ENCODE data around the gene MEGF9. TPM values are rescaled to one million over a fixed set of nuclear protein-coding genes. Genes with fewer than 3 reads are reported as not detected.

The MEGF9 gene
- total RNA-seq, 4 donors from 2014 or later = 19.7 to 24.7 (median 21.5) TPM

DNA sequence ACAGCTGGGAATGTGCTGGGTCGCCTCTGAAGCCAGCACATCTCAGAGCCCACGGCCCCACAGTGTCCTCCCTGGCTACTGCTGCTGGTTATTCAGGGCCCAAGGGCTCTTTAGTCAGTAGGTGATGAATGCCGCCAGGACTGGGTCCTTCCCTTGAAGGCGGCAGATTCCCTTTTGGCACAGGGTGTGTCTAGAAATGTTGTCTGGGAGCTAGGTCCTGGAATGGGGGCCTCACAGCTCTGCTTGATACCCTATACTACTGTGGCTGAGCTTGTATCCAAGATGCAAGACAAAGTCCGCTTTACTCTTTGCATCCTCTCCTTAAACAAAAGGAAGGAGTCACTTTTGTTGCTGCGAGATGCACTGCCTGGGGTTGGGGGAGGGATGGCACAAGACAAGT is 33.1 kb downstream of the MEGF9 start:
- no peak overlapping the region for H3K27ac ChIP-seq
- H3K4me3 ChIP-seq = no peak overlapping the region
- H3K36me3 ChIP-seq = peaks cover 0 to 8% of the 10 kb centered on the region in 2 donors
- no peaks in the 10 kb centered on the region for H3K9me3 ChIP-seq
- TF ChIP-seq POLR2A (IDR thresholded peaks at IDR 0.05) (no peak), EP300 (IDR thresholded peaks at IDR 0.05) (no peak), POLR2AphosphoS5 (IDR thresholded peaks at IDR 0.05) (no peak)
- TF ChIP-seq, protein P1, sequence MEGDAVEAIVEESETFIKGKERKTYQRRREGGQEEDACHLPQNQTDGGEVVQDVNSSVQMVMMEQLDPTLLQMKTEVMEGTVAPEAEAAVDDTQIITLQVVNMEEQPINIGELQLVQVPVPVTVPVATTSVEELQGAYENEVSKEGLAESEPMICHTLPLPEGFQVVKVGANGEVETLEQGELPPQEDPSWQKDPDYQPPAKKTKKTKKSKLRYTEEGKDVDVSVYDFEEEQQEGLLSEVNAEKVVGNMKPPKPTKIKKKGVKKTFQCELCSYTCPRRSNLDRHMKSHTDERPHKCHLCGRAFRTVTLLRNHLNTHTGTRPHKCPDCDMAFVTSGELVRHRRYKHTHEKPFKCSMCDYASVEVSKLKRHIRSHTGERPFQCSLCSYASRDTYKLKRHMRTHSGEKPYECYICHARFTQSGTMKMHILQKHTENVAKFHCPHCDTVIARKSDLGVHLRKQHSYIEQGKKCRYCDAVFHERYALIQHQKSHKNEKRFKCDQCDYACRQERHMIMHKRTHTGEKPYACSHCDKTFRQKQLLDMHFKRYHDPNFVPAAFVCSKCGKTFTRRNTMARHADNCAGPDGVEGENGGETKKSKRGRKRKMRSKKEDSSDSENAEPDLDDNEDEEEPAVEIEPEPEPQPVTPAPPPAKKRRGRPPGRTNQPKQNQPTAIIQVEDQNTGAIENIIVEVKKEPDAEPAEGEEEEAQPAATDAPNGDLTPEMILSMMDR (IDR thresholded peaks at IDR 0.05) = no peak
- H3K27me3 ChIP-seq = no peaks in the 10 kb centered on the region
- ATAC-seq = no peak
- WGBS, 2 donors (ENCODE audit: low coverage in 1 of 2) = 100% methylated on average over 1 to 3 of the region's 6 CpGs
- peaks cover 0 to 22% (median 4%) of the 10 kb centered on the region in 3 donors for H3K4me1 ChIP-seq

DNA sequence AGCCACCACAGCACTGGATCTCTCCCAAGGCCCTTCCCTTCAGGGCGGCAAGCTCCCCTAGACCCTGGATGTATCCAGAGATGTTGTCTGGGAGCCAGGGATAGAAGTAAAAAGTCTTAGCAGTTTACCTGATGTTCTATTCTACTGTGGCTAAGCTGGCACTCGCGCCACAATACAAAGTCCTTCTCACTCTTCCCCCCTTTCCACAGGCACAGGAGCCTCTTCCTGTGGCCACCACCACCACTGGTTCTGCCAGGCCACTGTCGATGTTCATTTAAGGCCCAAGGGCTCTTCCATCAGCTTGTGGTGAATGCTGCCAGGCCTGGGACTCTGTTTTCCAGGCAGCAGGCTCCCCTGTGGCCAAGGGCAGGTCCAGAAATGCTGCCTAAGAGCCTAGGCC is 33.7 kb downstream of the MEGF9 start:
- TF ChIP-seq POLR2AphosphoS5 (IDR thresholded peaks at IDR 0.05) (no peak), POLR2A (IDR thresholded peaks at IDR 0.05) (no peak), EP300 (IDR thresholded peaks at IDR 0.05) (no peak)
- TF ChIP-seq, protein P1 (IDR thresholded peaks at IDR 0.05) = no peak
- peaks cover 0 to 22% (median 4%) of the 10 kb centered on the region in 3 donors for H3K4me1 ChIP-seq

DNA sequence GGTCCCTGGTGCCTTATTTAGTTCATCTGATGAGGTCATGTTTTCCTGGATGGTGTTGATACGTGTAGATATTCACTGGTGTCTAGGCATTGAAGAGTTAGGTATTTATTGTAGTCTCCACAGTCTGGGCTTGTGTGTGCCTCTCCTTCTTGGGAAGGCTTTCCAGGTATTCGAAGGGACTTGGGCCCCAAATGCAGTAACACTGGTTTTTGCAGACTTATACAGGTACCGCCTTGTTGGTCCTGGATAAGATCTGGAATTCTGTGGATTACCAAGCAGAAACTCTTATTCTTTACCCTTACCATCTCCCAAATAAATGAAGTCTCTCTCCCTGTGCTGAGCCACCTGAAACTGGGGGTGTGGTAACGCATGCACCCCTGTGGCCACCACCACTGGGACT is 34.1 kb downstream of the MEGF9 start:
- no peak for ATAC-seq
- Histone ChIP-seq H3K27ac (no peak overlapping the region), H3K4me1 (peaks cover 0 to 22% (median 4%) of the 10 kb centered on the region in 3 donors), H3K9me3 (no peaks in the 10 kb centered on the region), H3K36me3 (peaks cover 0 to 8% of the 10 kb centered on the region in 2 donors), H3K4me3 (no peak overlapping the region), H3K27me3 (no peaks in the 10 kb centered on the region)
- TF ChIP-seq POLR2A (IDR thresholded peaks at IDR 0.05) = no peak
- TF ChIP-seq, protein P1 (IDR thresholded peaks at IDR 0.05) = no peak
- no peak for TF ChIP-seq EP300 (IDR thresholded peaks at IDR 0.05)
- TF ChIP-seq POLR2AphosphoS5 (IDR thresholded peaks at IDR 0.05) = no peak
- WGBS, 2 donors (ENCODE audit: low coverage in 1 of 2) = 83 to 100% methylated on average over 1 of the region's 4 CpGs

More for the DNA sequence above, 33.7 kb downstream of the MEGF9 start:
- Histone ChIP-seq H3K27me3 (no peaks in the 10 kb centered on the region), H3K4me3 (no peak overlapping the region), H3K36me3 (peaks cover 0 to 8% of the 10 kb centered on the region in 2 donors), H3K9me3 (no peaks in the 10 kb centered on the region), H3K27ac (no peak overlapping the region)
- ATAC-seq = no peak
- WGBS, 2 donors (ENCODE audit: low coverage in 1 of 2) = 92% methylated on average over 4 of the region's 4 CpGs; no CpG with 5 or more reads in 1 of the 2 donors

DNA sequence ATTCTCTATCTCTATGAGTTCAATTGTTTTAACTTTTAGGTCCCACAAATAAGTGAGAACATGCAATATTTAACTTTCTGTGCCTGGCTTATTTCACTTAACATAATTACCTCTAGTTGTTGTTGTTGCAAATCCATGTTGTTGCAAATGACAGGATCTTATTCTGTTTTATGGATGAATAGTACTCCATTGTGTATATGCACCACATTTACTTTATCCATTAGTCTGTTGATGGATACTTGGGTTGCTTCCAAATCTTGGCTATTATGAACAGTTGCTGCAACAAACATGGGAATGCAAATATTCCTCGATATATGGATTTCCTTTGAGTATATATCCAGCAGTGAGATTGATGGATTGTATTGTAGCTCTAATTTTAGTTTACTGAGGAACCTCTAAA is 36.3 kb downstream of the MEGF9 start:
- no peaks in the 10 kb centered on the region for H3K9me3 ChIP-seq
- 67% methylated on average over 1 of the region's 1 CpG; no CpG with 5 or more reads in 1 of the 2 donors for WGBS, 2 donors (ENCODE audit: low coverage in 1 of 2)
- H3K27me3 ChIP-seq = no peaks in the 10 kb centered on the region
- no peak for ATAC-seq
- H3K4me1 ChIP-seq = peaks cover 0 to 4% (median 0%) of the 10 kb centered on the region in 3 donors
- peaks cover 0 to 8% of the 10 kb centered on the region in 2 donors for H3K36me3 ChIP-seq
- no peak for TF ChIP-seq POLR2A (IDR thresholded peaks at IDR 0.05)
- no peak for TF ChIP-seq EP300 (IDR thresholded peaks at IDR 0.05)
- no peak for TF ChIP-seq POLR2AphosphoS5 (IDR thresholded peaks at IDR 0.05)
- TF ChIP-seq, protein P1 (IDR thresholded peaks at IDR 0.05) = no peak
- no peak overlapping the region for H3K4me3 ChIP-seq
- H3K27ac ChIP-seq = no peak overlapping the region

DNA sequence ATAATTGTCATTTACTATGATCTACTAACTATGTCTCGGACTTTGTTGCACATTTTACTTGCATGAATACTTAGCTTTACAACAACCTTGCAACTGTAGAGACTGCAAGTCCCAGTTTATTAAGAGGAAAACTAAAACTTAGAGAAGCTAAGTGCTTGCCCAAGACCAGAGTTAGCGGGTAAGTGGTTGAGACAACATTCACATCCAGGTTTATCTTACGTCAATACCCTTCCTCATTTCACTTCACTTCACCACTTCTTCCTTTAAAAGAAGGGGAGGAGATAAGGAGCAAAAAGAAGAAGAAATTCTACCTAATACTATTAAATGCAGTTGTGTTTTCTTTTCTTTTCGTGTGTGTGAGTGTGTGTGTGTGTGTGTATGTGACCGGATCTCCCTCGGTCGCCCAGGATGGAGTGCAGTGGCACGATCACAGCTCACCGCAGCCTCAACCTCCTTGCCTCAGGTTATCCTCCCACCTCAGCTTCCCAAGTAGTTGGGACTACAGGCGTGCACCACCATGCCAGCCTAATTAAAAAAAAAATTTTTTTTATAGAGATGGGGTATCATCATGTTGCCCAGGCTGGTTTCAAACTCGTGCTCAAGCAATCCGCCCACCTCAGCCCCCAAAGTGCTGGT is 37.4 kb downstream of the MEGF9 start:
- TF ChIP-seq EP300 (IDR thresholded peaks at IDR 0.05) = no peak
- TF ChIP-seq POLR2AphosphoS5 (IDR thresholded peaks at IDR 0.05) = no peak
- TF ChIP-seq, protein P1 (IDR thresholded peaks at IDR 0.05) = no peak
- peaks cover 0 to 8% of the 10 kb centered on the region in 2 donors for H3K36me3 ChIP-seq
- no peak overlapping the region for H3K4me3 ChIP-seq
- no peaks in the 10 kb centered on the region for H3K27me3 ChIP-seq
- no peak overlapping the region for H3K27ac ChIP-seq
- ATAC-seq = no peak
- no peaks in the 10 kb centered on the region for H3K9me3 ChIP-seq
- no peaks in the 10 kb centered on the region for H3K4me1 ChIP-seq
- 86 to 91% methylated on average over 11 to 12 of the region's 12 CpGs for WGBS, 2 donors (ENCODE audit: low coverage in 1 of 2)

All from gastroesophageal sphincter (tissue), 4 donors.